ENCODE results near the gene LCN2.

DNA sequence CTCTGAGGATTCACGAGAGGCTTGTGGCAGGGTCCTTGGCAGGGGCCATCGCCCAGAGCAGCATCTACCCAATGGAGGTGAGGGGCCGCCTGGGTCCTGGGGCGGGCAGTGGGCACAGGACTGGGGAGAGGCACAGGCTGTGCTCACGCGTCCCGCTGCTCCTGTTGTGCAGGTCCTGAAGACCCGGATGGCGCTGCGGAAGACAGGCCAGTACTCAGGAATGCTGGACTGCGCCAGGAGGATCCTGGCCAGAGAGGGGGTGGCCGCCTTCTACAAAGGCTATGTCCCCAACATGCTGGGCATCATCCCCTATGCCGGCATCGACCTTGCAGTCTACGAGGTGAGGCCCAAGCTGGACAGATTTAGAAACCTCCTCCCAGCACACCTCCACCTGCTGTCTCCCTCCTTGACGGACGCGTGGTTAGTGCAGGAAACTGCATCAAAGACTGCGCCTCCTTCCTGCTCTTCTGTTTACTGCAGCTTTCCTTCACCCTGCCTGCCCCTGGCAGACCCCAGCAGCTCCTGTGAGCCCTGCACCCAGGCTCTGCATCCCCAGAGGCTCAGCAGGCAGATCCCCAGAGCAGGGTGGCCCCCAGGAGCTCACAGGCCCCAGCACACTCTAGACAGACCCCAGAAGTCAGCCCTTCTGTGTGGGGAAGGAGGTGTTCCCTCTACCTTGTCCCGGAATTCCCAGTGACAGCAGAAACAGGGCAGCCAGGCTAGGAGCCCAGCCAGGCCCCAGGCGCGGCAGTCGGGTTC lies 42.9 kb upstream of the LCN2 start:
- TF ChIP-seq, protein P1, sequence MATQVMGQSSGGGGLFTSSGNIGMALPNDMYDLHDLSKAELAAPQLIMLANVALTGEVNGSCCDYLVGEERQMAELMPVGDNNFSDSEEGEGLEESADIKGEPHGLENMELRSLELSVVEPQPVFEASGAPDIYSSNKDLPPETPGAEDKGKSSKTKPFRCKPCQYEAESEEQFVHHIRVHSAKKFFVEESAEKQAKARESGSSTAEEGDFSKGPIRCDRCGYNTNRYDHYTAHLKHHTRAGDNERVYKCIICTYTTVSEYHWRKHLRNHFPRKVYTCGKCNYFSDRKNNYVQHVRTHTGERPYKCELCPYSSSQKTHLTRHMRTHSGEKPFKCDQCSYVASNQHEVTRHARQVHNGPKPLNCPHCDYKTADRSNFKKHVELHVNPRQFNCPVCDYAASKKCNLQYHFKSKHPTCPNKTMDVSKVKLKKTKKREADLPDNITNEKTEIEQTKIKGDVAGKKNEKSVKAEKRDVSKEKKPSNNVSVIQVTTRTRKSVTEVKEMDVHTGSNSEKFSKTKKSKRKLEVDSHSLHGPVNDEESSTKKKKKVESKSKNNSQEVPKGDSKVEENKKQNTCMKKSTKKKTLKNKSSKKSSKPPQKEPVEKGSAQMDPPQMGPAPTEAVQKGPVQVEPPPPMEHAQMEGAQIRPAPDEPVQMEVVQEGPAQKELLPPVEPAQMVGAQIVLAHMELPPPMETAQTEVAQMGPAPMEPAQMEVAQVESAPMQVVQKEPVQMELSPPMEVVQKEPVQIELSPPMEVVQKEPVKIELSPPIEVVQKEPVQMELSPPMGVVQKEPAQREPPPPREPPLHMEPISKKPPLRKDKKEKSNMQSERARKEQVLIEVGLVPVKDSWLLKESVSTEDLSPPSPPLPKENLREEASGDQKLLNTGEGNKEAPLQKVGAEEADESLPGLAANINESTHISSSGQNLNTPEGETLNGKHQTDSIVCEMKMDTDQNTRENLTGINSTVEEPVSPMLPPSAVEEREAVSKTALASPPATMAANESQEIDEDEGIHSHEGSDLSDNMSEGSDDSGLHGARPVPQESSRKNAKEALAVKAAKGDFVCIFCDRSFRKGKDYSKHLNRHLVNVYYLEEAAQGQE (IDR thresholded peaks at IDR 0.05; ENCODE audit: insufficient read depth in 1 of 2, low read depth in 2 of 2, low read length in 2 of 2) = no peak
- TF ChIP-seq SIN3A (IDR thresholded peaks at IDR 0.05; ENCODE audit: borderline replicate concordance, insufficient read depth, low read length) = no peak
- no peak for TF ChIP-seq POLR2AphosphoS5 (IDR thresholded peaks at IDR 0.05; ENCODE audit: low read depth, low read length)
- no peak for TF ChIP-seq TAF1 (IDR thresholded peaks at IDR 0.05; ENCODE audit: borderline replicate concordance, insufficient read depth, low read length)
